ENCODE measurements around the gene DOK3.
A peak's percentile ranks its signal among the peaks of the same experiment; 100 is the strongest.

Gene DOK3

GRCh38 chr5:177504086-177505056 is 5.3 kb downstream of the DOK3 start:
- DNase-seq (ENCODE audit: low read depth in 1 of 2, low spot score in 1 of 2) = no peak
- Histone ChIP-seq H3K27ac (replicated peaks) (no peak overlapping the region), H3K27me3 (ENCODE audit: insufficient read depth, poor library complexity, severe bottlenecking) (no peaks in the 10 kb centered on the region), H3K4me3 (replicated peaks; ENCODE audit: insufficient read depth, low read length) (no peak overlapping the region)
- TF ChIP-seq SPI1 (IDR thresholded peaks at IDR 0.05; ENCODE audit: borderline replicate concordance, low read depth) (no peak), POLR2AphosphoS5 (IDR thresholded peaks at IDR 0.05; ENCODE audit: low read depth) (peak; percentile 7; the same call in 1 of the 2 replicates)

GRCh38 chr5:177503351-177504085 is 6.1 kb downstream of the DOK3 start:
- no peak for DNase-seq (ENCODE audit: low read depth in 1 of 2, low spot score in 1 of 2)
- H3K27me3 ChIP-seq (ENCODE audit: insufficient read depth, poor library complexity, severe bottlenecking) = no peaks in the 10 kb centered on the region
- no peak overlapping the region for H3K27ac ChIP-seq (replicated peaks)
- no peak overlapping the region for H3K4me3 ChIP-seq (replicated peaks; ENCODE audit: insufficient read depth, low read length)
- TF ChIP-seq POLR2AphosphoS5 (IDR thresholded peaks at IDR 0.05; ENCODE audit: low read depth) = 0 out of 2 replicates have a peak, but pooled peaks have one; percentile 4
- no peak for TF ChIP-seq SPI1 (IDR thresholded peaks at IDR 0.05; ENCODE audit: borderline replicate concordance, low read depth)

- DNase-seq (ENCODE audit: low read depth in 1 of 2, low spot score in 1 of 2) = no peak
- H3K27me3 ChIP-seq (ENCODE audit: insufficient read depth, poor library complexity, severe bottlenecking) = no peaks in the 10 kb centered on the region
- no peak overlapping the region for H3K27ac ChIP-seq (replicated peaks)
- TF ChIP-seq REST (IDR thresholded peaks at IDR 0.05; ENCODE audit: insufficient replicate concordance, low read depth) = no peak
- no peak for TF ChIP-seq CTCF (IDR thresholded peaks at IDR 0.05; ENCODE audit: insufficient read depth, low read length)
- TF ChIP-seq POLR2AphosphoS5 (IDR thresholded peaks at IDR 0.05; ENCODE audit: low read depth) = peak; percentile 25
- no peak for TF ChIP-seq GABPA (IDR thresholded peaks at IDR 0.05; ENCODE audit: low read depth)
- no peak for TF ChIP-seq SPI1 (IDR thresholded peaks at IDR 0.05; ENCODE audit: borderline replicate concordance, low read depth)
- no peak overlapping the region for H3K4me3 ChIP-seq (replicated peaks; ENCODE audit: insufficient read depth, low read length)
Observed at GRCh38 chr5:177502886-177503285, 6.7 kb downstream of the DOK3 start.

- Histone ChIP-seq H3K4me3 (replicated peaks; ENCODE audit: insufficient read depth, low read length) (no peak overlapping the region), H3K27ac (replicated peaks) (peak overlapping the region; percentile 10; the same call in 1 of the 2 replicates), H3K27me3 (ENCODE audit: insufficient read depth, poor library complexity, severe bottlenecking) (no peaks in the 10 kb centered on the region)
- no peak for DNase-seq (ENCODE audit: low read depth in 1 of 2, low spot score in 1 of 2)
- no peak for TF ChIP-seq REST (IDR thresholded peaks at IDR 0.05; ENCODE audit: insufficient replicate concordance, low read depth)
- TF ChIP-seq GABPA (IDR thresholded peaks at IDR 0.05; ENCODE audit: low read depth) = no peak
- 0 out of 2 replicates have a peak, but pooled peaks have one; percentile 14 for TF ChIP-seq POLR2AphosphoS5 (IDR thresholded peaks at IDR 0.05; ENCODE audit: low read depth)
Observed at GRCh38 chr5:177501874-177502678, 7.5 kb downstream of the DOK3 start.
